ENCODE measurements around the gene ACSM2A.
"Not testable (repeated sequence)": the region's sequence is repeated elsewhere in the genome, so short reads cannot be mapped to it uniquely, and the experiment has no call there.

Gene ACSM2A

DNA sequence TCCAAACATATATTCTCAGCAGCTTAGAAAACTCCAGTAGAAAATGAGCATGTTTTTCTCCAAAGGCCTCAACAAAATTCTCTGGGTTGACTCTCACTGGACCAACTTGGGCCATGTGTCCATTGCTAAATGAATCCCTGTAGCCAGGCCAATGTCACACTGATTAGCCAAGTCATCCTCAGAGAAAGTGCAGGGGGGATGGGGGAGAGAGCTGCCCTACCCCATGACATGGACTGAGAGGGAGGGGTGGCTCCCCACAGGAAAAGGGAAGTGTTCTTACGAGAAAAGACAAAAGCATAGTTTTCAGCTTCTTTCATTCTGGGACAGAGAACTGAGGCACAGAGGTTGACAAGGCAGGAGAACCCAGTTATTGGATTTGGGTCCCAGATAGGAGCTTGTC, 32.7 kb downstream of the ACSM2A start:
- not testable (repeated sequence) for FAIRE-seq; DNase-seq (ENCODE audit: insufficient read length, low spot score)

- no peak for TF ChIP-seq PAX5 (IDR thresholded peaks at IDR 0.05; ENCODE audit: insufficient read depth, low read length, severe bottlenecking)
- no peak for TF ChIP-seq POLR2AphosphoS5 (IDR thresholded peaks at IDR 0.05; ENCODE audit: low read depth, low read length)
- TF ChIP-seq POLR2A (IDR thresholded peaks at IDR 0.05; ENCODE audit: low read depth, low read length) = no peak
- FAIRE-seq (no peak), DNase-seq (ENCODE audit: insufficient read length, low spot score) (no peak)
Observed at GRCh38 chr16:20484726-20485125, 33.4 kb downstream of the ACSM2A start.

DNA sequence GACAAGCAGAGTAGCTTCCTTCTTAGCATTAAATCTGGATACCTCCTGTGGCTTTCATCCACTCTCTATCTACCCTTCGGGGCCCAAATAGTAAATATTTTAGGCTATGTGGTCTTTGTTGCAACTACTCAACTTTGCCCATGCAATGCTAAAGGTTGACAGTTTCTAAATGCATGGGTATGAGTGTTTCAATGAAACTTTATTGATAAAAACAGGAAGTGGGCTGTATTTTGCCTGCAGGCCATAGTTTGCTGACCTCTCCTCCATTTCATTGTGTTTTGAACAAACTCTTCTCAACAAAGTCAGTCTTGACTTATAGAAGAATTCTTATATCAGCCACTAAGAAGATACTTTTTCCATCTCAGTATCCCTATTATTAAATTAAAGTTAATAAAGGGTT, 34.1 kb downstream of the ACSM2A start:
- FAIRE-seq (no peak), DNase-seq (ENCODE audit: insufficient read length, low spot score) (no peak)
- TF ChIP-seq SPI1 (IDR thresholded peaks at IDR 0.05; ENCODE audit: low read depth, low read length) = 0 out of 2 replicates have a peak, but pooled peaks have one; percentile 5
- TF ChIP-seq PAX5 (IDR thresholded peaks at IDR 0.05; ENCODE audit: insufficient read depth, low read length, severe bottlenecking) = no peak
- no peak for TF ChIP-seq POLR2AphosphoS5 (IDR thresholded peaks at IDR 0.05; ENCODE audit: low read depth, low read length)
- no peak for TF ChIP-seq POLR2A (IDR thresholded peaks at IDR 0.05; ENCODE audit: low read depth, low read length)
- TF ChIP-seq TAF1 (IDR thresholded peaks at IDR 0.05; ENCODE audit: low read depth, low read length) = no peak
- no peak for TF ChIP-seq POU2F2 (IDR thresholded peaks at IDR 0.05; ENCODE audit: low read depth, low read length)

DNA sequence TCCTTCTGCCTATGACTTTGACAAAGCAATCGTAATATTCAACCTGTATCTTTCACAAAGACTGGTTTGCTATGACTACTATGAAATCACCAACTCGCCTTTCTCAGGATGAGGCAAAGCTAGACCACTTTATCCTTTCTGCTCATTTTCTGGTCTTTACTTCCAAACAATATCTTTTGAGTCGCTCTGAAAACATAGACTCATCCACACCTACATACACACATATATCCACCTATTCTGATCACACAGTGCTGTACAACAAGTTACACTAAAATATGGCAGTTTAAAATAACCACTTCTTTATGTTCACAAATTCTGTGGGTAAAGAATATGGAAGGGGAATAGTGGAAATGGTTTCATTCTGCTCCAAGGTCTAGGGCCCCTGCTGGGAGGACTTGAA, 39.7 kb downstream of the ACSM2A start:
- not testable (repeated sequence) for DNase-seq (ENCODE audit: insufficient read length, low spot score); FAIRE-seq

DNA sequence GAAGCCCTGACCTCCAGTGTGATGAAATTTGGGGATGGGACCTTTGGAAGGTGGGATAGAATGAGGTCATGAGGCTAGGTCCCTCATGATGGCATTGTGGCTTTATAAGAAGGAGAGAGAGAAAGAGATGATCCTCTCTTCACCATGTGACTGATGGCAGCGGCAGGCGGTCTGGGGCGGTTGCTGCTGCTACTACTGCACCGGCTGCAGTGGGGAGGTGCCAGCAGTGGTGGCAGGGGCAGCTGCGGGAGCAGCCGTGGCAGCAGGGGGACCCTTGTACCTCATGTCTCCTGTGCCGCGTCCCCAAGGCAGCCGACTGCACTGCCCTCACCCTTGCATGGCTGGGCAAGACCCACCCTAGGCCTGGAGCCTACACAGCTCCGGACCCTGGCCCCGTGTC, 40.1 kb downstream of the ACSM2A start:
- DNase-seq (ENCODE audit: insufficient read length, low spot score); FAIRE-seq: not testable (repeated sequence)

GRCh38 chr16:20504418-20504817, 53.1 kb downstream of the ACSM2A start:
- TF ChIP-seq POU2F2 (IDR thresholded peaks at IDR 0.05; ENCODE audit: low read depth, low read length) = no peak
- no peak for TF ChIP-seq TAF1 (IDR thresholded peaks at IDR 0.05; ENCODE audit: low read depth, low read length)
- TF ChIP-seq POLR2A (IDR thresholded peaks at IDR 0.05; ENCODE audit: low read depth, low read length) = no peak
- TF ChIP-seq POLR2AphosphoS5 (IDR thresholded peaks at IDR 0.05; ENCODE audit: low read depth, low read length) = no peak
- no peak for FAIRE-seq

DNA sequence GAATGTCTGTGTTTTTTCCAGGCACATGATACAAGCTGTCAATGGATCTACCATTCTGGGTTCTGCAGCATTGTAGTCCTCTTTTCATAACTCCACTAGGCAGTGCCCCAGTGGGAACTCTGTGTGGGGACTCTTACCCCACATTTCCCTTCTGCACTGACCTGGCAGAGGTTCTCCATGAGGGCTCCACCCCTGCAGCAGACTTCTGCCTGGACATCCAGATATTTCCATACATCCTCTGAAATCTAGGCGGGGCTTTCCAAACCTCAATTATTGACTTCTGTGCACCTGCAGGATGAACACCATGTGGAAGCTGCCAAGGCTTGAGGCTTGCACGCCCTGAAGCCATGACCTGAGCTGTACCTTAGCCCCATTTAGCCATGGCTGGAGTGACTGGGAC, 56.0 kb downstream of the ACSM2A start:
- no peak for DNase-seq (ENCODE audit: insufficient read length, low spot score)
- no peak for TF ChIP-seq SPI1 (IDR thresholded peaks at IDR 0.05; ENCODE audit: low read depth, low read length)
- no peak for TF ChIP-seq TAF1 (IDR thresholded peaks at IDR 0.05; ENCODE audit: low read depth, low read length)
- TF ChIP-seq POLR2AphosphoS5 (IDR thresholded peaks at IDR 0.05; ENCODE audit: low read depth, low read length) = no peak
- TF ChIP-seq POU2F2 (IDR thresholded peaks at IDR 0.05; ENCODE audit: low read depth, low read length) = no peak
- TF ChIP-seq POLR2A (IDR thresholded peaks at IDR 0.05; ENCODE audit: low read depth, low read length) = no peak
- TF ChIP-seq PAX5 (IDR thresholded peaks at IDR 0.05; ENCODE audit: insufficient read depth, low read length, severe bottlenecking) = no peak
- FAIRE-seq = no peak

More at GRCh38 chr16:20504418-20504817, 53.1 kb downstream of the ACSM2A start:
- DNase-seq (ENCODE audit: insufficient read length, low spot score) = no peak

DNA sequence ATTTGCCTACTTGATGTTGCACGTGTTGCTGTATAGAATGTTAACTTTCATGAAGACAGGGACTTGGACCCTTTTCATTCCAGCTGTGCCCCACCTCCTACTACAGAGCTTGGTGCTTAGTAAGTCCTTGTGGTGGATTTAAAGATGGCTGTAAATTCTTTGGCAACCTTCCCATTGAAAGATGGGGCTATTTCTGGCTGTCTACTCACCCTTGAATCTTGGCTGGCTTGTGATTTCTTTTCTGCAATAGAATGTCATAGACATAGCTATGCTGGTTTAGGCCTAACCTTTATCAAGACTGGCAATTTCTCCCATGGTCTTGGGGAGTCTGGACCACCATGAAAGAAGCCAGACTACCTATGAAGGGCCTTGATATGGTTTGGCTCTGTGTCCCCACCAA, 59.0 kb downstream of the ACSM2A start:
- FAIRE-seq = no peak

DNA sequence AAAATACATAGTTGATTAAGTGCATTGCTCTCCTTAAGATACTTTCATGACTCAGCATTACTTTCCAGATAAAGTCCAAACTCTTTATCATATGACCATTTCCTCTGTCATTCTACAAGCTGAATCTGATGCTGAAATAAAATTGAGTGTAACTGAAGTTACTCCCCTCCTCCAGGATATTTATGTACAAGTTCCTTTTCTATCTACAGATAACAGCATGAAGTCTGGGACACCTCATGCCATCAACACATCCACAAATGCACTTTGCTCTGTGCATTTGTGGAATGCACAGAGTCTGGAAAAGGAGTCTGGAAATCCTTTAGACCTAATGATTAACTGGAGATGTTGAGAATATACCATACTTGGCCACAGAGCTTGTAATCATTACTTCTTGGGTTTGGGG, 64.4 kb downstream of the ACSM2A start:
- FAIRE-seq (no peak), DNase-seq (ENCODE audit: insufficient read length, low spot score) (no peak)
- no peak for TF ChIP-seq POU2F2 (IDR thresholded peaks at IDR 0.05; ENCODE audit: low read depth, low read length)
- no peak for TF ChIP-seq POLR2A (IDR thresholded peaks at IDR 0.05; ENCODE audit: low read depth, low read length)
- TF ChIP-seq SPI1 (IDR thresholded peaks at IDR 0.05; ENCODE audit: low read depth, low read length) = no peak
- TF ChIP-seq TAF1 (IDR thresholded peaks at IDR 0.05; ENCODE audit: low read depth, low read length) = no peak
- TF ChIP-seq PAX5 (IDR thresholded peaks at IDR 0.05; ENCODE audit: insufficient read depth, low read length, severe bottlenecking) = no peak
- TF ChIP-seq POLR2AphosphoS5 (IDR thresholded peaks at IDR 0.05; ENCODE audit: low read depth, low read length) = no peak

More for the DNA sequence above, 59.0 kb downstream of the ACSM2A start:
- no peak for TF ChIP-seq POLR2AphosphoS5 (IDR thresholded peaks at IDR 0.05; ENCODE audit: low read depth, low read length)
- no peak for TF ChIP-seq PAX5 (IDR thresholded peaks at IDR 0.05; ENCODE audit: insufficient read depth, low read length, severe bottlenecking)
- no peak for TF ChIP-seq POLR2A (IDR thresholded peaks at IDR 0.05; ENCODE audit: low read depth, low read length)
- no peak for TF ChIP-seq POU2F2 (IDR thresholded peaks at IDR 0.05; ENCODE audit: low read depth, low read length)
- TF ChIP-seq SPI1 (IDR thresholded peaks at IDR 0.05; ENCODE audit: low read depth, low read length) = no peak
- no peak for TF ChIP-seq TAF1 (IDR thresholded peaks at IDR 0.05; ENCODE audit: low read depth, low read length)
- DNase-seq (ENCODE audit: insufficient read length, low spot score) = no peak

DNA sequence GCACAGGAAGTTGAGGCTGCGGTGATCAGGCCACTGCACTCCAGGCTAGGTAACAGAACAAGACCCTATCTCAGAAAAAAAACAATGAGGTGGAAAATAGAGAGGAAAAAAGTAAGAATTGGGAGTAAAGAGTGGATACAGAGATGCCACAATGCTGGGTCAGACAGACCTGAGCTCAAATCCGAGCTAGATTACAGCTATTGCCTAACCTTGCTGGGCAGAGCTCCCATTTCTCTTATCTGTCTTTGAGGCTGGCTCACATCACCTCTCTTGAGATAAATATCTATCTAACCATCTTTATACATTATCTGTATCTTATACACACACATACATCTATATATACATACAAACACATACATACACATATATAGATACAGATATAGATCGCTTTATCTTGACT, 65.8 kb downstream of the ACSM2A start:
- no peak for DNase-seq (ENCODE audit: insufficient read length, low spot score)
- TF ChIP-seq SPI1 (IDR thresholded peaks at IDR 0.05; ENCODE audit: low read depth, low read length) (no peak), POU2F2 (IDR thresholded peaks at IDR 0.05; ENCODE audit: low read depth, low read length) (no peak), TAF1 (IDR thresholded peaks at IDR 0.05; ENCODE audit: low read depth, low read length) (no peak), PAX5 (IDR thresholded peaks at IDR 0.05; ENCODE audit: insufficient read depth, low read length, severe bottlenecking) (no peak), POLR2A (IDR thresholded peaks at IDR 0.05; ENCODE audit: low read depth, low read length) (no peak)
- FAIRE-seq = no peak

GRCh38 chr16:20519231-20519630, 67.9 kb downstream of the ACSM2A start:
- DNase-seq (ENCODE audit: insufficient read length, low spot score) (no peak), FAIRE-seq (no peak)
- no peak for TF ChIP-seq SPI1 (IDR thresholded peaks at IDR 0.05; ENCODE audit: low read depth, low read length)
- TF ChIP-seq POLR2A (IDR thresholded peaks at IDR 0.05; ENCODE audit: low read depth, low read length) = no peak
- TF ChIP-seq TAF1 (IDR thresholded peaks at IDR 0.05; ENCODE audit: low read depth, low read length) = no peak
- TF ChIP-seq PAX5 (IDR thresholded peaks at IDR 0.05; ENCODE audit: insufficient read depth, low read length, severe bottlenecking) = no peak
- no peak for TF ChIP-seq POU2F2 (IDR thresholded peaks at IDR 0.05; ENCODE audit: low read depth, low read length)
- no peak for TF ChIP-seq POLR2AphosphoS5 (IDR thresholded peaks at IDR 0.05; ENCODE audit: low read depth, low read length)

All from GM12891 (cell line).